Measurements from ENCODE around the gene JUNB. TPM values are rescaled to one million over a fixed set of nuclear protein-coding genes. Genes with fewer than 3 reads are reported as not detected.

JUNB gene
- total RNA-seq, 3 donors from 2014 or later: 108 to 581 (median 320) TPM

DNA sequence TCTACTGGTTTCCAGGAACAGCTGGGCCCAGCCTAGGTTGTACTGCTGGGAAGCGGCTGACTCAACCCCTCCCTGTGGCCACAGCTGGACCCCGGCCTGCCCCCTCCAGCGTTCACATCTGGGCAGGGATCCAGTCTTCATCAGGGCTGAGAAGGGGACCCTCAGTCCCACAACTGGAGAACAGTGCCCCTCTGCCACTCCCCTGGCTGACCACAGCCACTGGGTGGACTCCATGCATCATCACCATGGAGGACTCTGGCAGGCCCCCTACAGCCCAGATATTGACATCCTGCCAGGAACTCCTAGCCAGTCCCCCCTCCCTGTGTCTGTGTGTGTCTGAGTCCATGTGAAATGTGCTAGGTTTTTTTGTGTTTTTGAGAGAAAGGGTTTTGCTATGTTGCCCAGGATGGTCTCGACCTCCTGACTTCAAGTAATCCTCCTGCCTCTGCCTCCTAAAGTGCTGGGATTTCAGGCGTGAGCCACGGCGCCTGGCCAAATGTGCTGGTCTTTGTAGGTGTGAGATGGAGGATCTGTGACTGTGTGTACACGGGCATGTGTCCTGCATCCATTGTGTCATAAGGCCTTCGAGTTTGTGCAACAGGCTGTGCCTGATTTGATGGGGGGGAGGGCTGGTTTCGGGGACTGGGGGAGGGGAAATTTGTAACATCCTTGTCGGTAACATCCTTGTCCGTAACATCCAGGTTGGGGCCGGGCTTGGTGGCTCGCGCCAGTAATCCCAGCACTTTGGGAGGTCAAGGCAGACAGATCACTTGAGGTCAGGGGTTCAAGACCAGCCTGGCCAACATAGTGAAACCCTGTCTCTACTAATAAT is 11.9 kb upstream of the JUNB start:
- no peaks in the 10 kb centered on the region for H3K9me3 ChIP-seq
- H3K4me3 ChIP-seq: peak overlapping the region; percentile 54 to 80 (median 73)
- no peaks in the 10 kb centered on the region for H3K36me3 ChIP-seq
- TF ChIP-seq POLR2AphosphoS5 (IDR thresholded peaks at IDR 0.05): peak in 2 of 3 donors; percentile 27 to 90
- TF ChIP-seq, protein P1, sequence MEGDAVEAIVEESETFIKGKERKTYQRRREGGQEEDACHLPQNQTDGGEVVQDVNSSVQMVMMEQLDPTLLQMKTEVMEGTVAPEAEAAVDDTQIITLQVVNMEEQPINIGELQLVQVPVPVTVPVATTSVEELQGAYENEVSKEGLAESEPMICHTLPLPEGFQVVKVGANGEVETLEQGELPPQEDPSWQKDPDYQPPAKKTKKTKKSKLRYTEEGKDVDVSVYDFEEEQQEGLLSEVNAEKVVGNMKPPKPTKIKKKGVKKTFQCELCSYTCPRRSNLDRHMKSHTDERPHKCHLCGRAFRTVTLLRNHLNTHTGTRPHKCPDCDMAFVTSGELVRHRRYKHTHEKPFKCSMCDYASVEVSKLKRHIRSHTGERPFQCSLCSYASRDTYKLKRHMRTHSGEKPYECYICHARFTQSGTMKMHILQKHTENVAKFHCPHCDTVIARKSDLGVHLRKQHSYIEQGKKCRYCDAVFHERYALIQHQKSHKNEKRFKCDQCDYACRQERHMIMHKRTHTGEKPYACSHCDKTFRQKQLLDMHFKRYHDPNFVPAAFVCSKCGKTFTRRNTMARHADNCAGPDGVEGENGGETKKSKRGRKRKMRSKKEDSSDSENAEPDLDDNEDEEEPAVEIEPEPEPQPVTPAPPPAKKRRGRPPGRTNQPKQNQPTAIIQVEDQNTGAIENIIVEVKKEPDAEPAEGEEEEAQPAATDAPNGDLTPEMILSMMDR (IDR thresholded peaks at IDR 0.05): no peak
- intact Hi-C loops (cut with DNase I; ENCODE audit: low total_unique reads): no loop called here
- peak overlapping the region; percentile 97 to 98 for H3K27ac ChIP-seq
- DNase-seq (ENCODE audit: low spot score in 2 of 2): no peak
- peaks cover 11 to 18% of the 10 kb centered on the region in 2 donors for H3K4me1 ChIP-seq
- H3K27me3 ChIP-seq: no peaks in the 10 kb centered on the region

DNA sequence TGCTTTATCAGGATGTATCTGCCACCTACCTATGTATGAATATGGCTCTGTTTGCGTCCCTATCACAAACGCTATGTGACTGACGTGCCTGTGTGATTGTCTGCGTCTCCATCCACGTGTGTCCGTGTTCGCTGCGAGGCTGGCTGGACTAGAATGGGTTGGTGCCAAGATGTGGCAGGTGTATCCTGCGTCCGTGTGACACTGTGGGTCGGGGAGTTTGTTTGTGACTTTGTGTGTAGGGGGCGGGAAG is 9.2 kb upstream of the JUNB start:
- Histone ChIP-seq H3K4me1 (peaks cover 18 to 25% of the 10 kb centered on the region in 2 donors), H3K27me3 (no peaks in the 10 kb centered on the region), H3K36me3 (no peaks in the 10 kb centered on the region), H3K27ac (peak overlapping the region; percentile 98 to 100), H3K9me3 (no peaks in the 10 kb centered on the region), H3K4me3 (peak overlapping the region; percentile 45 to 65 (median 61))
- intact Hi-C loops (cut with DNase I; ENCODE audit: low total_unique reads): no loop called here
- DNase-seq (ENCODE audit: low spot score in 2 of 2): no peak
- TF ChIP-seq POLR2A (IDR thresholded peaks at IDR 0.05) (no peak), POLR2AphosphoS5 (IDR thresholded peaks at IDR 0.05) (no peak)
- TF ChIP-seq, protein P1 (IDR thresholded peaks at IDR 0.05): no peak

DNA sequence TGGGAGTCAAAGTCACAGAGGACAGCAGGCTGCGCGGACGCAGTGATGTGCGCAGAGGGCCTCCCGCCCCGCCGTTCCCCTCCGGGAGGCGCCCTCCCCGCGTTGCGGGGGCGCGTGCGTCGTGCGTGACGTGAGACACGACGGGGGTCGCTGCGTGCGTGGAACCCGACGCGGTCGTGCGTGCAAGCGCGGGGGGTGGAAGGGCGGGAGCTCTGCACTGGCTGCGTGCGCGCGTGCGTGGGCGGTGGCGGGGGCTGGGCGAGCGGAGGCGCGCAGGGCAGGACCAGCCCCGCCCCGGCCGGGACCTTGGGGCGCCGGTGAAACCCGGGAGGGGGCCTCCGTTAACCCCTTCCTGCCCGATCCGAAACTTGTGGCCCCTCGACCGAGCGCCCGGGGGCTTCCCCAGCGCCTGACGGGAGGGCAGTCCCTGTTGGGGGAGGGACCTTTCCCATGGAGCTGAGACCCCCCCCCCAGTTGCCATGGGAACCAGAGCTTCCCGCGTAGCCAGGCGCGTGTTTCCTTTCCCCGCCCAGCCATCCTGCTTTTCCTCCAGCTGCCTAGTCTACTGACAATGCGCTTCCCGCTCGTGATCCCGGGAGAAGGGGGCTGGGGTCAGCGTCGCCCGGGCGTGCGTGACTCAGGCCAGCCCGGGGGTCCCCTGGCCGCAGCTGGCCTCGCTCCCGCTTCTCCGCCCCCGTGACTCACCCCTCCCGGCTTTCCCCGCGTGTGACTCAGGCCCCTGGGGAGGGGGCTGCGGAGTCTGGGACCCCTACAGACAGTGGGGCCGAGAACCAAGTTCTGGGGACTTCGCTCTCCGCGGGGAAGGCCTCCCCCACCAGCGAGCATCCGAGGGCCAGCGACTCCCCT is 8.6 kb upstream of the JUNB start:
- no peaks in the 10 kb centered on the region for H3K36me3 ChIP-seq
- intact Hi-C loops (cut with DNase I; ENCODE audit: low total_unique reads): no loop called here
- H3K27ac ChIP-seq: peak overlapping the region; percentile 98 to 100
- peak overlapping the region; percentile 45 to 65 (median 61) for H3K4me3 ChIP-seq
- peaks cover 18 to 26% of the 10 kb centered on the region in 2 donors for H3K4me1 ChIP-seq
- H3K9me3 ChIP-seq: no peaks in the 10 kb centered on the region
- no peak for TF ChIP-seq POLR2A (IDR thresholded peaks at IDR 0.05)
- TF ChIP-seq, protein P1 (IDR thresholded peaks at IDR 0.05): peak in 1 of 3 donors; percentile 6
- TF ChIP-seq POLR2AphosphoS5 (IDR thresholded peaks at IDR 0.05): peak; percentile 71 to 89 (median 75)
- peak; percentile 79 to 80 for DNase-seq (ENCODE audit: low spot score in 2 of 2)
- no peaks in the 10 kb centered on the region for H3K27me3 ChIP-seq

GRCh38 chr19:12783291-12783848 is 7.9 kb upstream of the JUNB start:
- peaks cover 18 to 33% of the 10 kb centered on the region in 2 donors for H3K4me1 ChIP-seq
- no peaks in the 10 kb centered on the region for H3K9me3 ChIP-seq
- TF ChIP-seq, protein P1 (IDR thresholded peaks at IDR 0.05): no peak
- TF ChIP-seq POLR2A (IDR thresholded peaks at IDR 0.05): no peak
- no peak for TF ChIP-seq POLR2AphosphoS5 (IDR thresholded peaks at IDR 0.05)
- no peaks in the 10 kb centered on the region for H3K36me3 ChIP-seq
- H3K4me3 ChIP-seq: peak overlapping the region; percentile 45 to 65 (median 61)
- peak overlapping the region; percentile 98 to 100 for H3K27ac ChIP-seq
- H3K27me3 ChIP-seq: no peaks in the 10 kb centered on the region
- no peak for DNase-seq (ENCODE audit: low spot score in 2 of 2)
- intact Hi-C loops (cut with DNase I; ENCODE audit: low total_unique reads): no loop called here

All from breast epithelium (tissue), 4 donors.